HEK293T (cell line): ENCODE data around the gene NUDC.

Experiments used
- CTCF ChIA-PET: fragments of 350-600 bp; formaldehyde crosslinking; extraction: SDS; loops from one replicate; lab custom pipeline; 2021; ENCODE audit warnings: antibody characterized with exemption, inconsistent platforms; lab: Yijun Ruan, JAX
- POLR2A ChIA-PET: fragments of 350-600 bp; formaldehyde crosslinking; extraction: SDS; loops from one replicate; lab custom pipeline; 2020; ENCODE audit warnings: antibody characterized with exemption, inconsistent platforms; lab: Yijun Ruan, JAX
- DNase-seq: peaks from one replicate; pipeline ENCODE4 v3.0.0; 2012; ENCODE audit warnings: mixed read lengths; ENCODE audit errors: extremely low spot score
- ARNT ChIP-seq: fragments of 450-650 bp; IDR thresholded peaks from 2 replicates; pipeline ENCODE4 v1.6.1; 2017; ENCODE audit warnings: mild to moderate bottlenecking
- BHLHE40 ChIP-seq: fragments of 450-650 bp; IDR thresholded peaks from 2 replicates; pipeline ENCODE4 v1.6.1; 2016; ENCODE audit warnings: mild to moderate bottlenecking, moderate library complexity, borderline replicate concordance
- CTBP1 ChIP-seq: fragments of 450-650 bp; IDR thresholded peaks from 2 replicates; pipeline ENCODE4 v1.6.1; 2016; ENCODE audit warnings: borderline replicate concordance
- ELF4 ChIP-seq: fragments of 450-650 bp; IDR thresholded peaks from 2 replicates; pipeline ENCODE4 v1.6.1; 2017; ENCODE audit warnings: antibody characterized with exemption
- FOXA1 ChIP-seq: fragments of 450-650 bp; IDR thresholded peaks from 2 replicates; pipeline ENCODE4 v1.6.1; 2016; ENCODE audit warnings: mild to moderate bottlenecking
- FOXK2 ChIP-seq: fragments of 450-650 bp; IDR thresholded peaks from 2 replicates; pipeline ENCODE4 v1.6.1; 2016; ENCODE audit warnings: mild to moderate bottlenecking
- FOXM1 ChIP-seq: fragments of 450-650 bp; IDR thresholded peaks from 2 replicates; pipeline ENCODE4 v1.6.1; 2017; ENCODE audit warnings: mild to moderate bottlenecking, borderline replicate concordance
- HDGF ChIP-seq: fragments of 450-650 bp; IDR thresholded peaks from 2 replicates; pipeline ENCODE4 v1.6.1; 2017; ENCODE audit warnings: antibody characterized with exemption, borderline replicate concordance
- L3MBTL2 ChIP-seq: fragments of 450-650 bp; conservative IDR thresholded peaks from 2 replicates; pipeline ENCODE4 v1.6.1; 2016; ENCODE audit warnings: mild to moderate bottlenecking
- LEF1 ChIP-seq: fragments of 450-650 bp; IDR thresholded peaks from 2 replicates; pipeline ENCODE4 v1.6.1; 2017; ENCODE audit warnings: mild to moderate bottlenecking, borderline replicate concordance
- NFRKB ChIP-seq: fragments of 450-650 bp; IDR thresholded peaks from 2 replicates; pipeline ENCODE4 v1.6.1; 2016; ENCODE audit warnings: mild to moderate bottlenecking, moderate library complexity
- SP1 ChIP-seq: fragments of 450-650 bp; IDR thresholded peaks from 2 replicates; pipeline ENCODE4 v1.6.1; 2017
- SUZ12 ChIP-seq: fragments of 450-650 bp; IDR thresholded peaks from 2 replicates; pipeline ENCODE4 v1.6.1; 2016; ENCODE audit warnings: mild to moderate bottlenecking
- TARDBP ChIP-seq: fragments of 450-650 bp; IDR thresholded peaks from 2 replicates; pipeline ENCODE4 v1.6.1; 2016
- ZNF384 ChIP-seq: fragments of 450-650 bp; IDR thresholded peaks from 2 replicates; pipeline ENCODE4 v1.6.1; 2016
- TF ChIP-seq, protein P1 (sequence below): fragments of 450-650 bp; IDR thresholded peaks from 2 replicates; pipeline ENCODE4 v1.6.1; 2016

Gene NUDC

DNA sequence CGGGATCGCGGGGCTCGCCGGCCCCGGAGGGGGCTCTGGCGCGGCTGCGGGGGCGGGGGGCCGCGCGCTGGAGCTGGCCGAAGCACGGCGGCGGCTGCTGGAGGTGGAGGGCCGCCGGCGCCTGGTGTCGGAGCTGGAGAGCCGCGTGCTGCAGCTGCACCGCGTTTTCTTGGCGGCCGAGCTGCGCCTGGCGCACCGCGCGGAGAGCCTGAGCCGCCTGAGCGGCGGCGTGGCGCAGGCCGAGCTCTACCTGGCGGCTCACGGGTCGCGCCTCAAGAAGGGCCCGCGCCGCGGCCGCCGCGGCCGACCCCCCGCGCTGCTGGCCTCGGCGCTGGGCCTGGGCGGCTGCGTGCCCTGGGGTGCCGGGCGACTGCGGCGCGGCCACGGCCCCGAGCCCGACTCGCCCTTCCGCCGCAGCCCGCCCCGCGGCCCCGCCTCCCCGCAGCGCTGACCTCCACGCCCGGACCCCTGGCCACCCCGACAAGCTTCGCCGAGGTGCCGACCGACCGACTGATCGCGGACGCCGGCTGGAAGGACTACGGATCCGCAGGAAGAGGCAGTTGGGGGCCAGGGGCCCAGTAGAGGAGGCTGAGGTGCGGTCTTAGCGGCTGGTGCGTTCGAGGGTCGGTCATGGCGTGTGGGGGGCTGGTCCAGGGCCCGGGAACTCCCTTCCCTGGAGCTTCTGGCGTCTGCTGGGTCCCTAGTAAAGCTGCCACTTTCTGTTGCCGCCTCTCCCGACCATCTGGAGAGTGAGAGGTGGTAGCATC, 72.7 kb downstream of the NUDC start:
- ChIA-PET POLR2A (interaction anchor here (0.8 to 2.0 kb wide), 6 partner anchors 25 to 160 kb away, joined by 3 to 5 read pairs (median 4); partner anchors contain the start of gene GPATCH3), CTCF (interaction anchor here (0.6 to 1.7 kb wide), 4 partner anchors 15 to 105 kb away, joined by 3 to 6 read pairs (median 4); no protein-coding TSS in a partner anchor)
- TF ChIP-seq ZNF384 (no peak), TARDBP (no peak), SUZ12 (no peak)
- DNase-seq = peak; percentile 48

DNA sequence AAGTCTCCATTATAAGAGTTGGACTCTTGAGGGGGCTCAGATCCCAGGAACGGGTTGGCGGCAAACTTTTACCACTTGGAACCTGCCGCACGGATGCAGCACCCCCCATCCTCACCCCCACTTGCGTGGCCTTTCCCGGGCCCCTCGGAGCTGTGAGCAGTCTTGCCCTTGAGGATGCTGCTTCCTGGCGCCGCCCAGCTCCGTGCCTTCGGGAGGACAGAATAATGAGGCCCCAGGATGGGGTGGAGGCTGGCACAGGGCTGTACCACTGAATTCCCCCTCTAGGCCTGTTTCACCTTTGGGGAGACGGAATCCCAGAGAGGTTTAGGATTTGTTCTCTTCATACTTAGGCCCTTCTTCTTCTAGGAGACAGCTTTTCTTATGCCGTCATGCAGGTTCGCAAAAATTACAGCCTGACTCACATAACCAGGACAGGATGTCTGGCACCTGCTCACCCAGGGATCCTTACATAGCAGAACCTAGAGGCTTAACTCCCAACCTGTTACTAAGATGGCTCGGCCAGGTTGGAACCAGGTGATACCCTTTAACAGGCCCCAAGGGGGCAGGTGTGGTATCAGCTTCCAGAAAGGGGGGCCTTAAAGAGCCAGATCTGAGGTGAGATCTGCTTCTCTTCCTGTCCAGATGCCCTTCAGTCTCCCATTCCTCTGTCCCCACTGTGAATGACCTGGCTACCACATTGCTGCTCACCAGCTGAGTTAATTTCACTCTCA, 73.4 kb downstream of the NUDC start:
- CTCF ChIA-PET = interaction anchor here (0.5 to 1.7 kb wide), 3 partner anchors 14 to 259 kb away, joined by 3 to 4 read pairs (median 3); no protein-coding TSS in a partner anchor
- POLR2A ChIA-PET = interaction anchor here (0.8 to 2.0 kb wide), 3 partner anchors 28 to 95 kb away, joined by 3 to 5 read pairs (median 4); partner anchors contain the start of gene GPATCH3
- TF ChIP-seq CTBP1 (no peak), ELF4 (no peak), L3MBTL2 (no peak), HDGF (no peak), SUZ12 (no peak), SP1 (no peak), LEF1 (no peak), NFRKB (no peak), ARNT (no peak), FOXM1 (no peak), FOXA1 (no peak), FOXK2 (no peak), BHLHE40 (no peak)
- TF ChIP-seq, protein P1, sequence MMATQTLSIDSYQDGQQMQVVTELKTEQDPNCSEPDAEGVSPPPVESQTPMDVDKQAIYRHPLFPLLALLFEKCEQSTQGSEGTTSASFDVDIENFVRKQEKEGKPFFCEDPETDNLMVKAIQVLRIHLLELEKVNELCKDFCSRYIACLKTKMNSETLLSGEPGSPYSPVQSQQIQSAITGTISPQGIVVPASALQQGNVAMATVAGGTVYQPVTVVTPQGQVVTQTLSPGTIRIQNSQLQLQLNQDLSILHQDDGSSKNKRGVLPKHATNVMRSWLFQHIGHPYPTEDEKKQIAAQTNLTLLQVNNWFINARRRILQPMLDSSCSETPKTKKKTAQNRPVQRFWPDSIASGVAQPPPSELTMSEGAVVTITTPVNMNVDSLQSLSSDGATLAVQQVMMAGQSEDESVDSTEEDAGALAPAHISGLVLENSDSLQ = no peak
- no peak for DNase-seq

- no peak for DNase-seq
- ChIA-PET CTCF (interaction anchor here (0.6 to 2.4 kb wide), 9 partner anchors 9 to 1668 kb away, joined by 3 to 24 read pairs (median 4); no protein-coding TSS in a partner anchor), POLR2A (interaction anchor here (1.4 kb wide), 2 partner anchors 31 to 95 kb away, joined by 3 to 4 read pairs; partner anchors contain the start of gene GPATCH3)
Observed at GRCh38 chr1:26996024-26996423, 74.5 kb downstream of the NUDC start.

More at GRCh38 chr1:26996024-26996423, 74.5 kb downstream of the NUDC start:
- TF ChIP-seq TARDBP = no peak
- TF ChIP-seq, protein P1 = no peak
- TF ChIP-seq ELF4 = no peak
- no peak for TF ChIP-seq SP1
- TF ChIP-seq SUZ12 = no peak
- TF ChIP-seq FOXA1 = no peak
